ENCODE measurements around the gene JAK1.

DNA sequence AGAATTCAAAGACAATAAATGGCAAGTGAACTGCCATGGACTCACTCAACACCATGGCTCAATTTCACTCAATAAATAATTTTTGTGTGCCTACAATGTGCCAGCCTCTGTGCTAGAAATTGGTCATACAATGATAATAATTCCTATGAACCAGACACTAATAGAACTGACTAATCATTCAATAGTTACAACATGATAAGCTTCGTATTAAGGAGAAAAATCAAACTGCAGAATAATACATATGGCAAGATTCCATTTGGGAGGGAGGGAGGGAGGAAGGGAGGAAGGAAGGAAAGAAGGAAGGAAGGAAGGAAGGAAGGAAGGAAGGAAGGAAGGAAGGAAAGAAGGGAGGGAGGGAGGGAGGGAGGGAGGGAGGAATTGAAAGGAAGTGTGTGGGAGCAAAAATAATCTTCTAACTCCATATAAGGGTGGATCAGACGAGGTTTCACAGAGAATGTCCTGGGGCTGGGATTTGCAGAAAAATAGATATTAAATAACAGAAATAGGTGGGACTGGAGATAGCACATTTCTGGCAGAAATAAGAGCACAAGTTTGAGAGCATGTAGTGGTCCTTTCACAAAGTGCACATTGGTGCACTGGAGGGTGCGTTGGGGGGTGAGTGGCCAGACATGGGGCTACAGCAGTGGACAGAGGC is 52.9 kb downstream of the JAK1 start:
- TF ChIP-seq, protein P1, sequence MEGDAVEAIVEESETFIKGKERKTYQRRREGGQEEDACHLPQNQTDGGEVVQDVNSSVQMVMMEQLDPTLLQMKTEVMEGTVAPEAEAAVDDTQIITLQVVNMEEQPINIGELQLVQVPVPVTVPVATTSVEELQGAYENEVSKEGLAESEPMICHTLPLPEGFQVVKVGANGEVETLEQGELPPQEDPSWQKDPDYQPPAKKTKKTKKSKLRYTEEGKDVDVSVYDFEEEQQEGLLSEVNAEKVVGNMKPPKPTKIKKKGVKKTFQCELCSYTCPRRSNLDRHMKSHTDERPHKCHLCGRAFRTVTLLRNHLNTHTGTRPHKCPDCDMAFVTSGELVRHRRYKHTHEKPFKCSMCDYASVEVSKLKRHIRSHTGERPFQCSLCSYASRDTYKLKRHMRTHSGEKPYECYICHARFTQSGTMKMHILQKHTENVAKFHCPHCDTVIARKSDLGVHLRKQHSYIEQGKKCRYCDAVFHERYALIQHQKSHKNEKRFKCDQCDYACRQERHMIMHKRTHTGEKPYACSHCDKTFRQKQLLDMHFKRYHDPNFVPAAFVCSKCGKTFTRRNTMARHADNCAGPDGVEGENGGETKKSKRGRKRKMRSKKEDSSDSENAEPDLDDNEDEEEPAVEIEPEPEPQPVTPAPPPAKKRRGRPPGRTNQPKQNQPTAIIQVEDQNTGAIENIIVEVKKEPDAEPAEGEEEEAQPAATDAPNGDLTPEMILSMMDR (IDR thresholded peaks at IDR 0.05; ENCODE audit: insufficient read depth, low read depth, low read length), result no peak
- TF ChIP-seq EZH2 (IDR thresholded peaks at IDR 0.05; ENCODE audit: insufficient read depth, low read length), result no peak
